Astrocyte of the spinal cord (primary cell): Measurements from ENCODE around the gene DHX29.
"Not testable (repeated sequence)": the region's sequence is repeated elsewhere in the genome, so short reads cannot be mapped to it uniquely, and the experiment has no call there.

Source experiments
- DNase-seq: peaks from one replicate; pipeline ENCODE4 v3.0.0; 2011; ENCODE audit warnings: low read depth, low spot score
- H3K4me3 ChIP-seq: 2 replicates; pipeline ENCODE4 v1.5.1; 2011; ENCODE audit warnings: low read depth, mild to moderate bottlenecking, low read length, moderate library complexity
- in situ Hi-C: cut with HindIII; loops from 2 replicates; pipeline ENCODE4 v1.10.0; 2017; ENCODE audit warnings: low sequenced_read_pairs
- TF ChIP-seq, protein P1 (sequence below): IDR thresholded peaks from 2 replicates; pipeline ENCODE4 v1.5.1; 2012; ENCODE audit warnings: low read depth, mild to moderate bottlenecking, low read length, inconsistent platforms

Gene DHX29

DNA sequence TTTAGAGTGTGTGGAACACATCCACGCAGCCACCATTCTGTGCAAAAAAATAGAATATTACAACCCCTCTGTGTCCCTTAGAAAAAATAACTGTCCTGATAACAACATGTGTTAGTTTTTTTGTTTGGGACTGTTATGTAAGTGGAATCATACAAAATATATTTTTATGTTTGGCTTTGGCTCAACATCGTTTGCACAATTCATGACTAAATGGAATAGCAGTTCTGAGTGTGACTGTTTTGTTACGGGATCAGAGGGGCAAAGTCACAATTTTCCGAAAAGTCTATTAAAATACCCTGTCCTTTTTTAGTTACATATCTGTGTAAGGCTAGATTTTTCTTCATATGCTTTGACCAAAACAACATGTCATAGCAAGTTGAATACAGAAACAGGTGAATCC is 13.1 kb upstream of the DHX29 start:
- in situ Hi-C loops, result no loop called here
- H3K4me3 ChIP-seq, result no peak overlapping the region
- no peak for DNase-seq
- TF ChIP-seq, protein P1, sequence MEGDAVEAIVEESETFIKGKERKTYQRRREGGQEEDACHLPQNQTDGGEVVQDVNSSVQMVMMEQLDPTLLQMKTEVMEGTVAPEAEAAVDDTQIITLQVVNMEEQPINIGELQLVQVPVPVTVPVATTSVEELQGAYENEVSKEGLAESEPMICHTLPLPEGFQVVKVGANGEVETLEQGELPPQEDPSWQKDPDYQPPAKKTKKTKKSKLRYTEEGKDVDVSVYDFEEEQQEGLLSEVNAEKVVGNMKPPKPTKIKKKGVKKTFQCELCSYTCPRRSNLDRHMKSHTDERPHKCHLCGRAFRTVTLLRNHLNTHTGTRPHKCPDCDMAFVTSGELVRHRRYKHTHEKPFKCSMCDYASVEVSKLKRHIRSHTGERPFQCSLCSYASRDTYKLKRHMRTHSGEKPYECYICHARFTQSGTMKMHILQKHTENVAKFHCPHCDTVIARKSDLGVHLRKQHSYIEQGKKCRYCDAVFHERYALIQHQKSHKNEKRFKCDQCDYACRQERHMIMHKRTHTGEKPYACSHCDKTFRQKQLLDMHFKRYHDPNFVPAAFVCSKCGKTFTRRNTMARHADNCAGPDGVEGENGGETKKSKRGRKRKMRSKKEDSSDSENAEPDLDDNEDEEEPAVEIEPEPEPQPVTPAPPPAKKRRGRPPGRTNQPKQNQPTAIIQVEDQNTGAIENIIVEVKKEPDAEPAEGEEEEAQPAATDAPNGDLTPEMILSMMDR, result no peak

DNA sequence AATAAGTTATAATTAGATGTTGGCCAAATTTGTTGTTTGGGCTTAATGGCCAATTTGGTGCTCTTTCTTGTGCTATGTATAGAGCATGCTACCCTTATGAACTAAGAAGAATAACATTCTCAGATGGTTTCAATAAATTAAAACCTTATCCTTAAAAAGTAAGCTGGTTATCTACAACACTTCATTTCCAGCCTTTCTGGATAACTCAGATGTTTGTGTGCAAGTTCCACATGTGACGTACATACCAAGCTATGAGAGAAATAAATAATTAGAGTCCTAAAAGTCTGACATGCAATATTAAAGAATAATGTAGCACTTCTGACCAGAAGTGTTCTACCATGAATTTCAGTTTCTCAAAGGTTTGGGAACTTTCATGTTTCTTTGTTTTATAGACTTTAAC is 12.0 kb upstream of the DHX29 start:
- TF ChIP-seq, protein P1, result no peak
- H3K4me3 ChIP-seq, result no peak overlapping the region
- in situ Hi-C loops, result no loop called here
- DNase-seq, result no peak

DNA sequence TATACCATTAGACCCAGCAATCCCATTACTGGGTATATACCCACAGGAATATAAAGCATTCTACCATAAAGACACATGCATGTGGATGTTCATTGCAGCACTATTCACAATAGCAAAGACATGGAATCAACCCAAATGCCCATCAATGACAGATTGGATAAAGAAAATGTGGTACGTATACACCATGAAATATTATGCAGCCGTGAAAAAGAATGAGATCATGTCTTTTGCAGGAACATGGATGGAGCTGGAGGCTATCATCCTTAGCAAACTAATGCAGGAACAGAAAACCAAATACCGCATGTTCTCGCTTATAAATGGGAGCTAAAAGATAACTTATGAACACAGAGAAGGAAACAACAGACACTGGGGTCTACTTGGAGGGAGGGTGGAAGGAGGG is 10.7 kb upstream of the DHX29 start:
- DNase-seq, in situ Hi-C loops, H3K4me3 ChIP-seq: not testable (repeated sequence)

DNA sequence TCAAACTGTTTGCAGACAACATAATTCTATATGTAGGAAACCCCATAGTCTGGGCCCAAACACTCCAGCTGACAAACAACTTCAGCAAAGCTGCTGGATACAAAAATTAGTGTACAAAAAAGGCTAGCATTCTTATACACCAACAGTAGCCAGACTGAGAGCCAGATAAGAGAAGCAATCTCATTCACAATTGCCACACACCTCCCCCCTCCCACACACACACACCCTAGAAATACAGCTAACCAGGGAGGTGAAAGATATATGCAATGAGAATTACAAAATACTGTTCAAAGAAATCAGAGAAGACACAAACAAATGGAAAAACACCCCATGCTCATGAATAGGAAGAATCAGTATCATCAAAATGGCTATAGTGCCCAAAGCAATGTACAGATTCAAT is 9.3 kb upstream of the DHX29 start:
- in situ Hi-C loops, result no loop called here

DNA sequence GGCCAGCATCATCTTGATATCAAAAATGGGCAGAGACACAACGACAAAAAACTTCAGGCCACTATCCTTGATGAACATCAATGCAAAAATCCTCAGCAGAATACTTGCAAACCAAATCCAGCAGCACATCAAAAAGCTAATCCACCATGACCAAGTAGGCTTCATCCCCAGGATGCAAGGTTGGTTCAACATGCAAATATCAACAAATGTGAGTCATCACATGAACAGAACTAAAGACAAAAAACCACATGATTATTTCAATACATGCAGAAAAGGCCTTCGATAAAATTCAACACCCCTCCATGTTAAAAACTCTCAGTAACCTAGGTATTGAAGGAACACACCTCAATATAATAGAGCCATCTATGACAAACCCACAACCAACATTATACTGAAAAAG is 8.8 kb upstream of the DHX29 start:
- in situ Hi-C loops, result no loop called here
- TF ChIP-seq, protein P1, result no peak

More for the DNA sequence above, 9.3 kb upstream of the DHX29 start:
- no peak overlapping the region for H3K4me3 ChIP-seq
- no peak for DNase-seq
- TF ChIP-seq, protein P1, result no peak

DNA sequence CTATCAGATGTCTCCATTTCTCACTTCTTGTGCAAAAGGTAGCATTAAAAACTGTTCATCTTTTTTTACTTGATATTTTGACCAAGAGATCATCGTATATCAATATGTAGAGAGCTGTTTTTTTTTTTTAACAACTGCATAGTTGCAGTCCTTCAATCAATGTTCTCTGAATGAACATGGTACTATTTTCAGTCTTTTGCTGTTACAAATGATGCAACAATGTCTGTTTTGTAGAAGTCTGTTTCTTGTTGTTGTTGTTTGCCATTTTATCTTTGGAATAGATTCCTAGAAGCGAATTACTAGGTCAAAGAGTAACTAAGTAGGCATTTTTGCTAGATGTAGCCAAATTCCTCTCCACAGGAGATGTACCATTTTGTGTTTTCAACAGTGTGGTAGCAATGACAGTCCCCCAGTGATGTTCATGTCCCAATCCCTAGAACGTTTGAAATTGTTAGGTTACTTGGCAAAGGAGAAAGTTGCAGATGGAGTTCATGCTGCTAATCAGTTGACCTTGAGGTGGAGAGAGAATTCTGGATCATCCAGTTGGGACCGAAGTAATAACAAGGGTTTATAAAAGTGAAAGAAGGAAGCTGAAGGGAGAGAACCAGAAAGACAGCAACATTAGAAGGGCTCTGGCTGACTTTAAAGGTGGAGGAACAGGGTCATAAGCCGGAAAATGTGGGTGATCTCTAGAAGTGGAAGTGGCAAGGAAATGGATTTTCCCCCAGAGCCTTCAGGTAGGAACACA is 6.5 kb upstream of the DHX29 start:
- DNase-seq, result no peak
- TF ChIP-seq, protein P1, result no peak
- in situ Hi-C loops, result no loop called here
- no peak overlapping the region for H3K4me3 ChIP-seq

More for the DNA sequence above, 8.8 kb upstream of the DHX29 start:
- no peak for DNase-seq
- H3K4me3 ChIP-seq, result no peak overlapping the region

DNA sequence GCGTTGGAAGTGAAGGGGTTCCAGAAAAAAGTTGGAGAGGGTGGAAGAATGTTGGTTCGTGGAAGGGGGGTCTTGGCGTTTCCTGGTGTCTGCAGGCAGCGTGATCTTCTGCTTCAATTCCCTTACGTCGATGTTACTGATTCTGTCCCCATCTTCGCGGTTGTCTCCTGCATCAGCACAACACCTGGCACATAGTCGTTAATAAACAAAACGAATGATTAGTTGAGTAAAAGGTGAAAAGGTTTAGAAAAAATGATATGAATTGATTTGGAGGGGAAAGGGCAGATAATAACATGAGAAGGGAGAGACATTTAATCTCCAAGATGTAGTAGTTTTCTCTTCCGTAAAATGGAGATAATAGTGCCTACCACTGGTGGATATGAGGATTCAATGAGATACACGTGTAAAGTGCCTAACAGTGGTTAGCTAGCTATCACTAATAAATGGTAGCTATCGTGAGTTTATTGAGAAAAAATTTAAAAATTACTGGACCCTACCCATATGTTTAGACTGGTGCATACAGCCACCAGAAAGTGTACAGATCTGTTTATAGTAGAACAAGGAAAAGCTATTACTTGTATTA is 851 bp upstream of the DHX29 start:
- H3K4me3 ChIP-seq, result peak overlapping the region; percentile 71
- in situ Hi-C loops, result no loop called here
- TF ChIP-seq, protein P1, result no peak
- peak; percentile 29 for DNase-seq
